ENCODE results near the gene TEX52.

The TEX52 gene

DNA sequence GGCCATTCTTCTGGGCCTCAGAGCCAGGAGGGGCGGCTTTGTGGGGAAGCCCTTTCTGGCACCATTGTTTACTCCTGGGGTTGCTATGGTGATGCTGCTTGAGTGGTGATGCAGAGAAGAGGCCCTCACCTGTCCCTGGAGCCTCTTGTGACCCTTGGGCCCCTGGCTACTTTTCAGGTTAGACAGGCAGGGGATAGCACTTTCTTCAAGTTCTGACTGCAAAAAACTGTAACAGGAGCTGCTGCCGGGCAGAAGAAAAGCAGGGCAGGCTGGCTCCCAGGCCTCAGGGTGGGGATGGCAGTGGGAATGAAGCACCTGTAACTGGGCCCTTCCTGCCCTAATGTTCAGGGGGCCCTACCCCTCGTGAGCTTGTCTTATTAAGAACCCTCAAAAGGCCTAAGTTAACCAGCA is at the start of gene TEX52:
Gene TEX52 (minus strand): TSS at position 19 of the 411 bp plus-strand sequence. CDS start 13 bp downstream, at position 6.
- no peak for DNase-seq (ENCODE audit: low read depth)

DNA sequence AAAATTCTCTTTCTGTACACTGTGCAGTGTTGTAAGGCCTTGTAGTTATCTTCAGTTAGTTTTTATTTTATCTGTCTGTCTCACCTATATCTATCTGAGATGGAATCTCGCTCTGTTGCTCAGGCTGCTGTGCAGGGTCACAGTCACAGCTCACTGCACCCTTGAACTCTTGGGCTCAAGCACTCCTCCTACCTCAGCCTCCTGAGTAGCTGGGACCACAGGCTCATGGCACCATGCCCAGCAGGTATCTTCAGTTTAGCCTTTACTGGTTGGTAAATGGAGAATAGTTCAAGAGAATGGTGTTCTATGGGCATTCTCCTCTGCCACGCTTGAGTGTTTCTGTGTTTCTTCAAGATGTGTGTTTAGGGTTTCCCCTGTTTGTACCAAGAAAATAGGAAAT is 47.4 kb upstream of the TEX52 start:
- DNase-seq (ENCODE audit: low read depth), result no peak

DNA sequence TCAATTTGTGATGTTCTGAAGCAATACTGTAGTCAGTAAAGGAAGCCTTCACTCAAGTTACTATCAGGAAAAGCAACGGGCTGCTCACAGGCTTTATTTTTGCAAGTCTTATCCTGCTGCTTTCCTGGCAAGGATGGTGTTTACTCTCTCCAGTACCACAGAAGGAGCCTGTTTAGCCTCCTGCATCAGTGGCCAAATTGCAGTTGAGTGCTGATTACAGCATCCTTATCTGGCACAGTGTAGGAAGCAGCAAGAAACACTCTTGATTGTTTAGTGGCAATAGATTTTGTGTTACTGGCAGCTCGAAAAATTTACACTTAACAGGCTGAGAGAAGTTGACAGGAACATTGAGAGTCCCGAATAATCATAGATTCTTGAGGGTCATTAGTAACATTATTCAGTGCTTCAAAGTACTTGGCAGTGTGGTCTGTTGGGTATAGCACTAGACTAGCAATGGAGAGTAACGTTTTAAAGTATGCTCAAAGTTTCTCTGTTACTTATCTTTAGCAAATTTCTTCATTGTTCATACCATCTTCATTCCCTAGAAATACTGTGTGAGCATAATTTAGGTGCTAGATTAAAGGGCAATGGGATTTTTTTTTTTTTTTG is 45.5 kb upstream of the TEX52 start:
- DNase-seq (ENCODE audit: low read depth), result peak; percentile 69

DNA sequence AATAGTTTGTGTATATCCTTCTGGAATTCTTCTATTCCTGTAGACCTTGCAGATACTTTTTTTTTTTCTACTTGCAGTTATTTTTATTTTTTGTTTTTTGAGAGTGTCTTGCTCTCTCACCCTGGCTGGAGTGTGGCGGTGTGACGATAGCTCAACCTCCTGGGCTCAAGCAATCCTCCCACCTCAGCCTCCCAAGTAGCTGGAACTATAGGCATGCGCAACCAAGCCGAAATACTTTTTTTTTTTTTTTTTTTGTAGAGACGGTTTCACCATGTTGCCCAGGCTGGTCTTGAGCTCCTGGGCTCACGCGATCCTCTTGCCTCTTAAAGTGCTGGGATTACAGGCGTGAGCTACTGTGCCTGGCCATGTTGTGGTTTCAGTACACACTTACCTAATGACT is 43.8 kb upstream of the TEX52 start:
- DNase-seq (ENCODE audit: low read depth), result no peak

DNA sequence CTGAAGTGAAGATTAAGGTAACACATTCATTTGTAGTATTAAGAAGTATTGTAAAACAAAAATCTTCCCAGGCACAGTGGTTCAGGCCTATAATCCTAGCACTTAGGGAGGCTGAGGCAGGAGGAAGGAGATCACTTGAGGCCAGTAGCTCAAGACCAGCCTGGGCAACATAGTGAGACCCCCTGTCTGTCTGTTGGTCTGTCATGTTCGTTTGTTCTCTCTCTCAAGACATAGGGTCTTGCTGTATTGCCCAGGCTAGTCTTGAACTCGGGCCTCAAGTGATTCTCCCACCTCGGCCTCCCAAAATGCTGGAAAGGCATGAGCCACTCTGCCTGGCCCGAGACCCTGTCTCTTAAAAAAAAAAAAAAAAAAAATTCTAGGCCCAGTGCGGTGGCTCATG is 40.6 kb upstream of the TEX52 start:
- no peak for DNase-seq (ENCODE audit: low read depth)

DNA sequence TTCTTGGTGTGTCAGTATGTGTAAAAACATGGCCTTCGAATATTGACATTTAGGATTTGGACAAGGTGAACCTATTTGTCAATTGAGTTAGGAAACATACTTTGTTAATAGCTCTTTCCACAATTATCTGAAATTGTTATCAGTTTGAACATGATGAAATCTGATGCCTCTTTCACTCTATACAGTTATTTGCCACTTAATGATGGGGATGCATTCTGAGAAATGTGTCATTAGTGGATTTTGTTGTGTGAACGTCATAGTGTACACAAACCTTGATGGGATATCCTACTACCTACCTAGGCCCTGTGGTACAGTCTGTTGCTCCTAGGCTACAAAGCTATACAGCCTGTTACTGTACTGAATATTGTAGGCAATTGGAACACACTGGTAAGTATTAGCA is 38.7 kb upstream of the TEX52 start:
- DNase-seq (ENCODE audit: low read depth), result peak; percentile 52

DNA sequence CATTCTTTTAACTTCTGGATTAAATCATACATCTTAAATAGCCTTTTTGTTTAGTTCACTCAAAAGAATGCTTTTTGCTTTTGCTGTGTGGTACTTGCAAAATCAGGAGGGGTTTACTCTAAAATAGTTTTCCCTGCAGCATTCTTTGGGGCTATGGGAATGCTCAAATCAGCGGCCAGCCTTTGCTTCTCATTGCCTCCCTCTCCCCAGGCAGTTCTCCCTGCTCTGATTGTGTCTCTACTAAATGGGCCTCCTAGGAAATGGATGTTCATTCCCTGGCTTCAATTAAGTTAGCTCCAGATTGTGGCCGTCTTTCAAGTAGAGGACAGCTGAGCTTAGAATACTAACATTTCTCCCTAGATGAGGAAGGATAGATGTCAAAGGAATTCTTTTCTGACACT is 38.2 kb upstream of the TEX52 start:
- DNase-seq (ENCODE audit: low read depth), result no peak

DNA sequence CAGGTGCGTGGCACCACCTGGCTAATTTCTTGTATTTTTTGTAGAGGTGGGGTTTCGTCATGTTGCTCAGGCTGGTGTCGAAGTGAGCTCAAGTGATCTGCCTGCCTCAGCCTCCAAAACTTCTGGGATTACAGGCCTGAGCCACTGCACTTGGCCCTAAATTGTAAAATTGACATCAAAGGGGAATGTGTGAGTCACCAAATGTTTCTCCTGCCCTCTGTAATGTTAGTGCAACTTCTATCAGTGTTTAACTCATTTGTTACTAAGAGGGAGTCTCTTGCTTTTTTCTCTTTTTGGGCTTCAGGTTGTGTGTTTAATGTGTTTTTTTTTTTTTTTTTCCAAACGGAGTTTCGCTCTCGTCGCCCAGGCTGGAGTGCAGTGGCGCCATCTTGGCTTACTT is 36.2 kb upstream of the TEX52 start:
- DNase-seq (ENCODE audit: low read depth), result peak; percentile 74

DNA sequence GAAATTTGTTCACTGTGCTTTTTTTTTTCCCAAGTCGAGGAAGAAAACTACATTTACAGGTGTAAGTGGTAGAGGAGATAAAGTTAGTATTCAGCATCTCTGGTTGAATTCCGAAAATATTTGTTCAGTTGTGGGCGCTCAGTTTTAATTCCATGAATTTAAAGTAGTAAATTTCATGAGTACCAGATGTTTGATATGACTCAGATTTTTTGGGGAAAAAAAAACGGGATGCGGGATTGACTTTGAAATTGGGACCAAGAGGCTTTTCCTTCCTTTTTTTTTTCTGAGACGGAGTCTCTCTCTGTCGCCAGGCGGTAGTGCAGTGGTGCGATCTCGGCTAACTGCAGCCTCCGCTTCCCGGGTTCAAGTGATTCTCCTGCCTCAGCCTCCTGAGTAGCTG is 35.4 kb upstream of the TEX52 start:
- no peak for DNase-seq (ENCODE audit: low read depth)

DNA sequence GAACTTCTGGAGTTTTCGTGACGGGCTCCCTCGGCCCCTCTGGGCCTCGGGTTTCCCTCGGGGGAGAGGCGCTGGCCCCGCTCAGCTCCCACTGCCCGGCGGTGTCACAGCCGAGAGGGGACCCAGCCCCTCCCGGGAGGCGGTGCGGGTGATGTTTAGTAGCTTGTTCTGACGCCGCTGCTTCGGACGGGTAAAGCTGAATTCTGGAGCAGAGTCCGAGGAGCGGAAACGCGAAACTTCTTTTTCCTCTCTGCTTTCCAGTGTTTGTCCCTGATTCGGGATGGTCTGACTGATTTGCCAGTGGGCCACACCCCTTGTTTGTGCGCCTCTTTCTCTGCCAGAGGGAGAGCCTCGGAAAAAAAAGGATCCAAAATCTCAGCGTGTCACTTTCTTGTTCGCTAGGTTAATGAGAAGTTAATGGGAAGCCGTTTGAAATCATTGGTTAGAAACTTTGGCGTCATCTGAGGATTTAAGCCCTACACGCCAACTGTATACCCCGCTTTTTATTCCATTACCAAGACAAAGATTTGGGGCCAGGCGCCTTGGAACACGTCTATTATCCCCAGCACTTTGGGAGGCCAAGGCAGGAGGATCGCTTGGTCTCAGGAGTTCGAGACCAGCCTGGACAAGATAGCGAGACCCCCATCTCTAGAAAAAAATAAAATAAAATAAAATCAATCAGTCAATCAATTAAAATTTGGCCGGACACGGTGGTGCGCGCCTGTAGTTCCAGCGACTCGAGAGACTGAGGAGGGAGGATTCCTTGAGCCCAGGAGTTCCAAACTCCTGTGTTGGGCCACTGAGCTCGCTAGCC is 34.6 kb upstream of the TEX52 start:
- DNase-seq (ENCODE audit: low read depth), result peak; percentile 56

DNA sequence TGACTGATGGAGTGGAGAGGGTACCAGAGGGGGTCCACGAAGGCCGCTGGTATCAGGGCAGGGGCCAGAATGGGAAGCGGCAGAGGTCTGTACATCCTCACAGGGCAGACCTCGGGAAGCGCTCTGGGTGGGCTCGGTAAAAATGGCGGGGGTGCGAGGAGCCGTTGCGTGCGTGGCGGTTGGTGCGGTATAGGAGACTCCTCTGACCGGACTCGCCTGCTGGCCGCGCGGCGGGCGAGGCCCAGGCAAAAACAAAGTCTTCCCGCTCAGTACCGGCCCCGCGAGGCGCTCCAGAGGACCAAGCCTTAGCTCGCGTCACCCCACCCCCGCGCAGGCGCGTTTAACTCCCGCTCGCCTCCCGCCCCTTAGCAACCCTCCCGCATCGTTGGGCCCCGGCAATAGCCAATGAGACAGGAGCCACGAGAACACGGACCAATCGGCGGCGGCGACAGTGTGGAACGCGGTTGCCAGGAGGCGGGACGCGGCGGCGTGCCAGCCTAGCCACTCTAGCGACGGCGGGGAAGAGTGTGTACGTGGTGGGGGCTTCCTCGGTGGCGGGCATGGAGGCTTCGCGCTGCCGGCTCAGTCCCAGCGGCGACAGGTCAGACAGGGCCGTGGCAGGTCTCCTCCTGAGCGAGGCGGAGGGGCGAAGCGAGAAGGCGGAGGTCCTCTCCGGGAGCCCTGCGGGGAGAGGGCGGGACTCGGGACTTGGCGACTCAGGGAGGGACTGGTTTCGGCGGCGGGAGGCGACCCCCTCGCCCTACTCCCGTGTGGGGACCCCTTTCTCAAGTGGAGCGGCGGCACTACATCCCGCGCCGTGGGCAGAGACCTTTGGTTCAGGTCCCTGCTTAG is 33.8 kb upstream of the TEX52 start, which contains the start of gene TULP3:
Gene TULP3 (plus strand): TSS at position 504 of the 852 bp plus-strand sequence. CDS start 57 bp downstream, at position 561.
- peak; percentile 92 for DNase-seq (ENCODE audit: low read depth)

DNA sequence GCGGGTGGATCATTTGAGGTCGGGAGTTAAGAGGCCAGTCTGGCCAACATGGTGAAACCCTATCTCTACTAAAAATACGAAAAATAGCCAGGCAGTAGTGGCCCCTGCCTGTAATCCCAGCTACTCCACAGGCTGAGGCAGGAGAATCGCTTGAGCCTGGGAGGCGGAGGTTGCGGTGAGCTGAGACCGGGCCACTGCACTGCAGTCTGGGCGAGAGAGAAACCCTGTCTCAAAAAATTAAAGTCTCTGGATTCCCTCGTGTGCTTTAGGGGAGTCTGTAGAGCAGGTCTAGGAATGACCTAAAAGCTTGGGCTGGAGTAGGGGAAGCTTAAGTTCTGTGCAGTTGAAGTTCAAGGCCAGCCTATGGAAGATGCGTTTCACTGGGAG is 33.2 kb upstream of the TEX52 start:
- DNase-seq (ENCODE audit: low read depth), result no peak

DNA sequence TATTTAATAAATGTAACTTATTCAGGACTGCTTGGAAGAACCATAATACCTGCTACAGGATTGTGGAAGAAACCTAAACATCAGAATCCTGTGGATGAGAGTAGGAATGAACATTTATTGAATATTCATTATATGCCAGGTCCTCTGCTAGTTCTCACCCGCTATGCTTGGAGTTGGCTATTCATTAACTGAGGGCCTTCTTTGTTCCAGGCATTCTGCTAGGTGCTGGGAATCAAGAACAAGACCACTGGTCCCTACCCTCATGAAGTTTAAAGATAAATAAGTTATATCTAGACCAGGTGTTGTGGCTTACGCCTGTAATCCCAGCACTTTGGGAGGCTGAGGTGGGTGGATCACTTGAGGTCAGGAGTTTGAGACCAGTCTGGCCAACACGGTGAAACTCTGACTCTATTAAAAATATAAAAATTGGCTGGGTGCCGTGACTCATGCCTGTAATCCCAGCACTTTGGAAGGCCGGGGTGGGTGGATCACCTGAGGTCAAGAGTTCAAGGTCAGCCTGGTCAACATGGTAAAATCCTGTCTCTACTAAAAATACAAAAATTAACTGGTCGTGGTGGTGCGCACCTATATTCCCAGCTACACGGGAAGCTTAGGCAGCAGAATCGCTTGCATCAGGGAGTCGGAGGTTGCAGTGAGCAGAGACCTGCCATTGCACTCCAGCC is 30.1 kb upstream of the TEX52 start:
- DNase-seq (ENCODE audit: low read depth), result no peak

DNA sequence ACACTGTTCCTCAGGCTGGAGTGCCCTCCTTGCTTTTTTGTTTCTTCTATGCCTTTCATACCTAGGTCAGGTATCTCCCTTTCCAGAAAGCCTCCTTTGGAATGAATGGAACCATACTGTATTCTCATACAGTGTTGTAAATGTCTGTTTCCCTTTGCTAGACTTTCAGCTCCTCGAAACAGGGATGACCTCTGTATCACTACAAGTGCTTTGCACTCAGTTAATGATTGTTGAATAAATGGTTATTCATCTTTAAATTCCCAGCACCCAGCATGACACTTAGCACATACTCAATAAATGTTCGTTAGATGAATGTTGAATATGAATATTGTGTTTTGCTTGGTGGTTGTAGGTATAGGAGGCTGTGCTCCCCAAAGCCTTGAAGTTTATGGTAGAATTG is 28.0 kb upstream of the TEX52 start:
- no peak for DNase-seq (ENCODE audit: low read depth)

DNA sequence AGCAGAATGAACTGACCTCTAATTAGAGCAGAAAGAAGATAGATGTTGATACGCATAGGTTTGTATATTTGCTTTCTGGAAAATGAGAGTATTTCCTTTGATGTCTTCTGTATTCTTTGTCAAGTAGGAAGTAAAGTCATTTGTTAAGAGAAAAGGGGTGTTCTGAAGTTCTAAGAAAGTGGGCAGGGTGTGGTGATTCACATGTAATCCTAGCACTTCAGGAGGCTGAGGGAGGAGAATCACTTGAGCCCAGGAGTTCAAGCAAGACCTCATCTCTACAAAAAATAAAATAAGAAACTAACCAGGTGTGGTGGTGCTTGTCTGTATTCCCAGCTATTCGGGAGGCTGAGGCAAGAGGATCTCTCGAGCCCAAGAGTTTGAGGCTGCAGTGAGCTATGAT is 23.0 kb upstream of the TEX52 start:
- peak; percentile 15 for DNase-seq (ENCODE audit: low read depth)

DNA sequence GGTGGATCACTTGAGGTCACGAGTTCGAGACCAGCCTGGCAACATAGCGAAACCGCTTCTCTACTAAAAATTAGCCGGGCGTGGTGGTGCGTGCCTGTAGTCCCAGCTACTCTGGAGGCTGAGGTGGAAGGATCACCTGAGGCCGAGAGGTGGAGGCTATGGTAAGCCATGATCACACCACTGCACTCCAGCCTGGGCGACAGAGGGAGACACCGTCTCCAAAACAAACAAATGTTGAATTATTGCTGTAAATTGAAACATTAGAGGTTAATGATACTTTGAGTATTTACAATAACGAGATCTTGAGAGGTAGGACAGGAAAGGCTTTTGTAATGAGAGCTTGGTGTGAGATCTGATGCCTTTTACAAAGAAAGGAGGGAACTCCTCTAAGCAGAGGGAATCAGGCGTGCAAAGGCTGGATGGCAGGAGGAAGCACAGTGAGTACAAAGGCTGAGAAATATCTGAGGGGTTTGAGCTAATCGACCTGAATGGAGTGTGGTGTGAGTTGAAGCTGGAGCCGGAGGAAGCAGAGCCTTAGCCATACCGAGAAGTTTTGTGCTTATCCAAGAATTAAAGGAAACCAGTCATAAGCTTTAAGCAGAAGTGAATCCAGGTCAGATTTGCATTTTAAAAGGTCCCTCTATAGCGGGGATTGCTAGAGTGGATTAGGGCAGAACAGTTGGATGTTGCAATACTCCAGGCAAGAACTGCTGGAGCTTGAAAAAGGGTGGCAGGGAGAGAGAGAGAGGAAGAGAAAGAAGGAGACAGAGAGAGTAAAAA is 21.3 kb upstream of the TEX52 start:
- DNase-seq (ENCODE audit: low read depth), result peak; percentile 85

DNA sequence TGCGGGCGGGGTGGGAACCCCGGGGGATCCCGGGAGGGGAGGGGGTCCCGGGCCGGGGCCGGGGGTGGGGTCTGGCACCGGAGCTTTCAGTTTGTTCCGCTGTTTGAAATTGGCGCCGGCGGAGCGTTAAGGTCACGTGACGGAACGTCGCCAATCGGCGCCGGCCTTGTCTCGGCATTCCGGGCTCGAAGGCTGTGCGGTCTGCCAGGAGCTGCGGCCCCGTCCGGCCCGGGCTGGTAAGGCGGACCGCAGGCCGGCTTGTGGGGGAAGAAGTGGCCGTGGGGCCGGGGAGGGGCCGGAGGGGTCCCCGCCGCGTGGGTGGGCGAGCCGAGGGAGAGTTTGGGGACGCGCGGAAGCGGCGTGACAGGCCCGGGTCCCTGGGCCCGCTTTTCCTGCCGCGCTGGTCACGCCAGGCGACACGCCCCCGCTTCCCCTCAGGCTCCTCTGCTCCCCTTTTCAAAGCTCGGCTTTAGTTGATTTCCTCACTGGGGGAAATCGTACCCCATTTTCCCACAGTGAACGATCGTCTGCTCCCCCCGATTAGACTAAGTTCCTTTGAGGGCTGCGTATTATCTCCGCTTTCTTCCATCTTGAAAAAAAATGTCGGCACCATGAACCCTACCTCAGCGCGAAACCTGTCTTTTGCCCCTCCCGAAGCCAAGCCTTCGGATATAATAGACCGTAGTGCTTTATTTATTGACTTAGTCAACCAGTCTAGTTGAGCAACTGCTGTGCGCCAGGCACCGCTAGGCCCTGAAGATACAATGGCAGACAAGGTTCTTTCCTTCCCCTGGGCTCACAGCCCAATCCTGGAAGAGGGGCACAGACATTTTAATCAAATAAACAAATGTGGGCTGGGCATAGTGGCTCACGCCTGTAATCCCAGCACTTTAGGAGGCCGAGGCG is 20.5 kb upstream of the TEX52 start, which contains the start of the genes FOXM1 and RHNO1:
Gene FOXM1 (minus strand): TSS at position 128 of the 906 bp plus-strand sequence. CDS start 2,696 bp downstream, outside the sequence.
Gene RHNO1 (plus strand): TSS at position 177 of the 906 bp plus-strand sequence. CDS start 8,144 bp downstream, outside the sequence.
- peak; percentile 91 for DNase-seq (ENCODE audit: low read depth)

DNA sequence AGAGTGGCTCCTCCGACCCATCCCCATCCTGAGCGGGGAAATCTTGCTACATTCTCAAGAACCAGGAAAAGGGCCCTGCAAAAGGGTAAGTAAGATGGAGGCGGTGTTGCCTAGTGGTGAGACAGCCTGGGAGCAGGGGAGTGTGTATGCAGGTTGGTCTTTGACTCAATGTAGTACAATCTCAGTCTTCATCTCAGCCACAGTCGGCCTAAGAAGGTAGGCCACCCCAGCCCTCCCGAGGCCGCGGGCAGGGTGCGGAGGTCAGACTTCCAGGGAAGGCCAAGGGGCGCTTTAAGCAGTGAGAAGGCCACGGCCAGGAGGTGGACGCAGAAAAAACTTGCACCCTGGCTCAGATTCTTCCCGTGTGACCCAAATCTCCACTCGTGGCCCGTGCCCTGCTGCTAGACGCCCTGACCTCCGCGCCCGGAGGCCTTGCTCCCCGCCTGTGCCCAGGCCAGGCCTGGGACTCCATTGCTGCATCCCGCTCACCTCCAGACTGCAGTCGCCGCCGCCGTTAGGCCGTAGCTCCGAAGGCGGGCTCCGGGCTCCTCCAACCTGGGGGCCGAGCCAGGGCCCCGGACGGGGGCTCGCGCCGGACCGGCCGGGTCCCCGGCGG is 19.7 kb upstream of the TEX52 start:
- DNase-seq (ENCODE audit: low read depth), result peak; percentile 33

DNA sequence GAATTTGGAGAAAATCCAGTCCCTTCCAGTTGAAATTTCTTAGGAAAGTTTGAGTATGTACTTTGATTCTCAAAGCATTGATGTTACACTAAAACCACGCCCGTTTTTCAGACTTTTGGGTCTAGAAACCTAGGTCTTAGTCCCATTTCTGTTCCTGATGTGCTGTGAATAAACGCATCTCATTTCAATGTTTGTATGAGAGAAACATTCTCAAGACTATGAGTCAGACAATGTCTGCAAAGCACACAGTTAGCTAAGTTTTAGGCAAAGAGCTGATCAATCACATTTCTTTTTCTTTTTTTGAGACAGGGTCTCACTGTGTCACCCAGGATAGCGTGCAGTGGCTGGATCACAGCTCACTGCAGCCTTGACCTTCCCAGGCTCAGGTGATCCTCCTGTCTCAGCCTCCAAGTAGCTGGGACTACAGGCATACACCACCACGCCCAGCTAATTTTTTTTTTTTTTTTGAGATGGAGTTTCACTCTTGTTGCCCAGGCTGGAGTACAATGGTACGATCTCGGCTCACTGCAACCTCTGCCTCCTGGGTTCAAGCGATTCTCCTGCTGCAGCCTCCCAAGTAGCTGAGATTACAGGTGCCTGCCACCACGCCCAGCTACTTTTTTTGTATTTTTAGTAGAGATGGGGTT is 12.3 kb upstream of the TEX52 start:
- peak; percentile 15 for DNase-seq (ENCODE audit: low read depth)

All from amniotic epithelial cell (primary cell).